HuH-7.5 (cell line): ENCODE data around the gene RGS17.
"Not testable (repeated sequence)": the region's sequence is repeated elsewhere in the genome, so short reads cannot be mapped to it uniquely, and the experiment has no call there.

Experiments
- DNase-seq: peaks from one replicate; pipeline ENCODE4 v3.0.0; 2011; ENCODE audit warnings: low spot score

The RGS17 gene

DNA sequence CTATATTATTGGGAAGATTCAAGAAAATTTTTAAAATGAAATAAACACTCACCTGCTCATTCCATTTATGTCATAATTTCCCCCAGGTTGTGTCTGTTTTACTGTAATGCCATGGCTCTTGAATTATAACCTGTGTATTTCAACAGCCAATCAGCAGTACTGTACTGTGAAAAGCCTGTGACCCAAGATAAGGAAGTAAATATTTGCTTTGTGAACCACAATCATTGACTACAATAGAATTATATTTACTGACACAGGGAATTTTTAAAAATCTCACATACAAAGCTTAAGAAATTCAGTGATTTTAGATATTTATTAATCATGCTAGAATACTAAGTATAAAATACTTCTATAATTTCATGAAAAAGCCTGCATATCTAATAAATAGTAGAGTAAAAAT, 6.0 kb downstream of the RGS17 start:
- DNase-seq, result no peak

DNA sequence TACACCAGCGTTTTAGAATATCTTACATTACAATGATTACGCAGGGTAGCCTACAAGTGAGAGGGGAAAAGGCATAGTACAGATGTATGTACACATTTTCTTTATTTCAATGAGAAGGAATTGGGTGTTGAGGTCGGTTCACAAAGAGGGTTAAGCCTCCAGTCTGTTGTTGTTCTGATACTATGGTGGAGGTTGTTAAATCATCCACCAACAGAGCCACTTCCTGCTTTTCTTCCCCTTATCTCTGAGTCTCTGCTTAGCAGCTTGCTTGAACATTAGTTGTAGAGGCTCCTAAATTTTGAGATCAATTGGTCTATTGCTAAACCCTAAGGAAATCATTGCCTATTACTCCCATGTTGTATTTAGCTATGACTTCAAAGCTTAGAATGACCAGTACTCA, 7.3 kb downstream of the RGS17 start:
- no peak for DNase-seq

DNA sequence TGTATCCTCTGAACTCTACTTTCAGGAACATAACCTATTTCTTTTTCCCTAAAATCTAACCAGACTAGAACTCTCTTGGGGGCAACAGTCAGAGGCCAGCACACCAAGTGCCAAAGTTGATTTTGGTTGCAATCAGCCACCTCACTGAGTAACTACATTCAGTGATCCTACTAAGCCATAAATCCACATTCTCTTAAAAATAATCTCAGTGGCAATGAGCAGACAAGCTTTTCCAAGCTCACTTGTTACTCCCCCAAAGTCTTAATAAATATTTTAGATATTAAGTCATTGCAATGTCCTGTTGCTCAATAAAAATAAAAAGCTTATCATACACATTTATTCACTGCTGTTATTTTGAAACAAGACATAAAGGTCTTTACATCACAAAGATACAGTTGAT, 9.8 kb downstream of the RGS17 start:
- no peak for DNase-seq

DNA sequence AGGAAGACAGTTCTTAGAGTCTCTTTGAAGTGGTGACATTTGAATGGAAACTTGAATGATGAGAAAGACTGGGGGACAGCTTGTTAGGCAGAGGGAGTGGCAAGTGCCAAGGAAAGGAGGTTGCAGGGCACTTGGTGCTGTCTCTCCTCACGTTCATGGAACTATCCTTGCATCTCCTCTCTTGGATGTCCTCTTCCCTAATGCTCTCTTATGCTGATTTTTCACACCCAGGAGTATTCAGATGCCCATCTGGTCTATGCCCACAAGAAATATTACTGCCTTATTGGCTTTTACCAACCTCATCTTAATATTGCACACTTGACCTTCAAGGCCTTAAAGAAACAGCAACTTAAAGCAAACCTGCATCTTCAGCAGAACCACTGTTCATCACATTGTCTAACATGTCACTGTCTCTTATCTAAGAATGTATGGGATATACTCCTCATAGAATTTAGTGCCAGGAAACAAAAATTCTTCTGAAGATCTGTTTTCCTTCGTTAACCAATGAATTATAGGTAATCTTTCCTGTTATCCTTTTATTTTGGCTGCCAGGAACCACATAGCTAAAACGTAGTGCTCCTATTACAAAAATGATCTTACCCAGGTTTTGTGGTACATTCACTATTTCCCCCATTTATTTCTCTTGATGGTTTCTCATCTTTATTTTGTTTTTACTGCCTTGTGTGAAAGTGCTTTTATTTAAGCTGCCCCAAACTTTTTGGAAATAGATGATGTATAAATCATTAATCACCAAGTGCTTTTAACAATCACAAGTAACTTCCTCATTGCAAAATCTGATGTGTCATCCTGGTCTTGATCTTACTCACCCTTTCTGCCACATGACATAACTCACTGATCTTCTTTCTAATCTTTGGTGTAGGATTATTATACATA, 12.8 kb downstream of the RGS17 start:
- no peak for DNase-seq

GRCh38 chr6:153111082-153111481, 20.0 kb downstream of the RGS17 start:
- DNase-seq, result not testable (repeated sequence)

GRCh38 chr6:153110612-153111011, 20.5 kb downstream of the RGS17 start:
- not testable (repeated sequence) for DNase-seq

DNA sequence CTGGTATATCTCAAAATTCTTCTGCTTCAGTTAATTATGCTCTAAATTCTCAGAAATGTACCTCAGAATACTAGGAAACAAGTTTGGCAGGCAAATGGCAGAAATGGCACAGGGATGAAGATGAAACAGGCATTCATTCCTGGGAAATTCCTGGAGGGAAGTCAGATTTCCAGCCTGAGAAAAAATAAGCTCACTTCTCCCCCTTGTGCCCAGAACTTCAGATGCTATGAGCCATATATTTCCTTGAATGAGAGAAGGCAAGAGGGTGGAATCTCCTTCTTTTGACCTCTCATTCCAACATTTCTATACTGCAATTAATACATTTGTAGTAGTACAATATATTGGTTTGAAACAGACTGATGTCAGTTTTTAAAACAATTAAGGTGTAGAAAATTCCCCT, 22.8 kb downstream of the RGS17 start:
- DNase-seq, result no peak

DNA sequence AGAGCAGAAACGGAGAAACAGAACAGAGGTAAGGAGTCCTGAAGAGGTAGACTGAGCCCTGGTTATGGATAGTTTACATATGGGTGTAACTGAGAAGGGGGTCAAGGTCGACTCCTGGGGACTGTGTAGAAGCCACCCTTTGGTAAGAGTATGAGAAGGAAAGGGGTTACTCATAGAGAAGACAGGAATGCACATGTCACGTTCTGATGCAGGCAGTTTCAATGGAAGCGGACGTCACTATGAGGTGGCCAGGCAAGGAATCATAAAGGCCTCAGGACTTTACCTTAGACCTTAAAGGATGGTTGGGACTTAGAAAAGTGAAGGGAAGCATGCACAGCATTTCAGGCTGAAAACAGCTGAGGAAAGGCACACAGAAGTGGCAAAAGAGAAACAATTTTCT, 25.1 kb downstream of the RGS17 start:
- no peak for DNase-seq

DNA sequence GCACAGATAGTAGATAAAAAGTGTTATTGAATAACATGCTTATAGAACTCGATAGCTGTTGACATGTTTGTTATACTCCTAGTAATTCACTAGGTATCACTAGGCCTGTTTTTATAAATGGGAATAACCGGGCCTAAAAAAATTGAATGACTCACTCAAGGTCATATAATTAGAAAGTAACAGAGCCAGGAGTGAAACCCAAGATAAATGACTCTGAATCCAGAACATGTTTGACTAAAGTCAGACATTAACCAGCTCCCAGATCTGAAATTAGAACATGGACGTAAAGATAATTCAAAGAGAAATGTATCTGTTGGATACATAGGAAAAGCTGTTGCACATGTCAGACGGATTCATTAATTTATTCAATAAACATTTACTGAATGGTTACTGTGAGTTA, 26.9 kb downstream of the RGS17 start:
- DNase-seq, result no peak

- no peak for DNase-seq
Measured at GRCh38 chr6:153103319-153103655, 27.8 kb downstream of the RGS17 start.

DNA sequence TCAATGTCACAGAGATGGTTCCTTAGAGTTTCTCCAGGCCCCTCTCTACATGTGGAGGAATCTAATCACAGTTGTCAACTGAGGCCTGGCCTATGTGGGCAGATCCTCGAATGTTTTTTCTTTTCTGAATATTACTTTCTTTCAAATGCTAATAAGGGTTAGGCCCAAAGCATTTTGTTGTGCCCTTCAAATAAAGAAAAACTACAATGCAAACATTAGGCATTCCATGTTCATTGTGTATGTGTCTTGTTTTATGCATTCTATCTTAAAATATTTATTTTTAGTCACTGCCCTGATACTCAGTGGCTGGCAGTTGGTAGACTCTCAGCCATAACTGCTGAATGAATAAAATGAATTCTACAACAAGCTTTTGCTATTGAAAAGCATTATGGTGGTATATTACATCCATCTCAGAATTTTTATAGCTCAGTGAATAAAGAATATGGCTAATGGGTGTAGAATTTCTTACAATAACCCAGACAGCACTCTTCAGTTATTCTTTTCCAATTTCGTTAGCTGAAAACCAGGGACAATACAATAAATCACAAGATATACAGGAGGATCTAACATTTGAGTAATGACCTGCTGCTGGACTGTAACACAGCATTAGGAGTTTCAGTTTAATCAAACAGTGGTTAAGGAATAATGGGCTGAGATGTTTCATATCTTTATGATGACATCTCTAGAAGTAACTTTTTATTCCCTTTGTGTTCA, 28.3 kb downstream of the RGS17 start:
- DNase-seq, result no peak

DNA sequence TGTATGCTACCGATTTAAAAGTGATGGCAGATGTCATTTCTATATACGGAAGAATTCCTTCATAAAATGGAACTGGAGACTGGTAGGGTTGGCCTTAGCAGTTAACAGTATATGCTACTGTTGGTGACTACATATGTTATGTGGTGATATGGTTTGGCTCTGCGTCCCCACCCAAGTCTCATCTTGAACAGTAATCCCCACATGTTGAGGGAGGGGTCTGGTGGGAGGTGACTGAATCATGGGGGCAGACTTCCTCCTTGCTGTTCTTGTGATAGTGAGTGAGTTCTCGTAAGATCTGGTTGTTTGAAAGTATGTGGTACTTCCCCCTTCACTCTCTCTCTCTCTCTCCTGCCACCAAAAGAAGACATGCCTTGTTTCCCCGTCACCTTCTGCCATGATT, 29.6 kb downstream of the RGS17 start:
- DNase-seq, result no peak

GRCh38 chr6:153099636-153100035, 31.4 kb downstream of the RGS17 start:
- DNase-seq, result no peak

- DNase-seq, result no peak
Measured at GRCh38 chr6:153096792-153097191, 34.3 kb downstream of the RGS17 start.

DNA sequence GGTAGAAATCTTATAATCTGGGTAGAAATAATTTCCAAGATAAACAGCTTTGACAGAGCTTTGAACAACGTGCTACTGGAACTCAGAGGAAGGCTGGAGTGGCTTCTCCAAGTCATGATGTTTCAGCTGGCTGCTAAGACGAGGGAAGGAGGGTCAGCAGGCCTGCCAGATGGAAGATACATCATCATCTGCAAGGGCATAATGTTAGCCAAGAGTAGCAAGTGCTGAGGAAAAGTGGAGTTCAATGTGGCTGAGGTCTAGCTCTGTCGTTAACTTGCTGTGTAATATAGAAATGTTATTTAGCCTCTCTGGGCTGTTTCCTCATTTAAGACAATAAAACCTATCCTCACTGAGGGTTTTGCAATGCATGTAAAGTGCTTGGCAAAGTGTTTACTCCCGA, 35.1 kb downstream of the RGS17 start:
- DNase-seq, result no peak

DNA sequence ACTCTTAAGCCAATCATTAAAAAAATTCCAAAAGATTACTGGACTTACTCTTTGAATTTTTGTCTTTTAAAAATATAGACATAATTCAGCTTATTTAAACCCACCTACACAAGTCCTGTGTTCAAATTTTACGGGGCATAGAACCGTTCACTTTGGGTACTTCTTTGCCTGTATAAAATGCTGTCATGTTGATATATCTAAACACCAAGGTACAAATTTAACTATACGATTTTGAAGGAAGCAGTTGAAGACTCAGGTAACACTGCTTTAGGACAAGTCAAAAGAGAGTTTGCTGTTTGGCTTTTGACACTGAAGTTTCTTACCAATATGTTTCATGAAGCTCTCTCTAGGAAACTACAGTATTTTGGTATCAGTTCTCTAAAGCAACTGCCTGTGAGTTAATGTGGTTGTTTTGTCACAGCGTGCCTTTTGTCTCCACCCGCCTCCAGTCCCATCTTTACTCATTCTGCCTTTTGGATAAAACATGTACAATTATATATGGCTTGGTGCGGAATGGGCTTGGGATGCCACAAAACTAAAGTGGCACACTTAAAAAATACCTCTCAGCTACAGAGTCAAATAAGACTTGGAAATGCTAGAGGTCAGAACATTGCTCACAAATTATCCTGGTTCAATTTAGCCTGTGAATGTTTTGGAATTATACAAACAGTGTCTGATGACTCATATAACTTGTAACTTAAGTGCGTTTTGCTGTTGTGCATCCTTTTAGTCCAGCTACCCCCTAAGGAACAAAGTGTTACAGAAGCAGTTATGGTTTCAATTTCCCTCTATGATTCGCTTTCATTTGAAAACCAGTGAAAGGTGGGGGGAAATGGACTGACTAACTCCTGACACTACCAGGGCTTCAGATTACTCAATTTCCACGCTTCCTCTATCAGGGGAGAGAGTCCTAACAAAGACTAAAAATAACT, 38.7 kb downstream of the RGS17 start:
- no peak for DNase-seq

- DNase-seq, result no peak
Measured at GRCh38 chr6:153090241-153090930, 40.7 kb downstream of the RGS17 start.

- DNase-seq, result no peak
Measured at GRCh38 chr6:153088796-153089195, 42.3 kb downstream of the RGS17 start.

DNA sequence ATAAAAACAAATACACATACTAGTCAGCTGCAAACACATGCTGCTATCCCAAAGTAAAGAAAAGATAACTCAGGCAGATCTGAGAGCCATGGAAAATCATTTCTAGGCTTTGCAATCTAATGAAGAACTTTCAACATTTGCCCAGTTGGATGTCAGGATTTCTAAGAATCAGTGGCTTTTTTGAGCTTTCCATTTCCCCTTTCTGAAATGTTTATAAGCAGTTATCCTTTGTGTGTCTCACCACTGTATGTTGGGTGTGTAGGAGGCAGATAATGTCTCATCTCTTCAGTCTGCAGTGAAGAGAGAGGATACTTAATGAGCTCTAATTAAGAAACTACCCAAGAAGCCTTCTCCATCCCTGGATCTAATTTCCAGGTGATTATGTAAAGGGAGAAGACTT, 43.6 kb downstream of the RGS17 start:
- DNase-seq, result no peak

DNA sequence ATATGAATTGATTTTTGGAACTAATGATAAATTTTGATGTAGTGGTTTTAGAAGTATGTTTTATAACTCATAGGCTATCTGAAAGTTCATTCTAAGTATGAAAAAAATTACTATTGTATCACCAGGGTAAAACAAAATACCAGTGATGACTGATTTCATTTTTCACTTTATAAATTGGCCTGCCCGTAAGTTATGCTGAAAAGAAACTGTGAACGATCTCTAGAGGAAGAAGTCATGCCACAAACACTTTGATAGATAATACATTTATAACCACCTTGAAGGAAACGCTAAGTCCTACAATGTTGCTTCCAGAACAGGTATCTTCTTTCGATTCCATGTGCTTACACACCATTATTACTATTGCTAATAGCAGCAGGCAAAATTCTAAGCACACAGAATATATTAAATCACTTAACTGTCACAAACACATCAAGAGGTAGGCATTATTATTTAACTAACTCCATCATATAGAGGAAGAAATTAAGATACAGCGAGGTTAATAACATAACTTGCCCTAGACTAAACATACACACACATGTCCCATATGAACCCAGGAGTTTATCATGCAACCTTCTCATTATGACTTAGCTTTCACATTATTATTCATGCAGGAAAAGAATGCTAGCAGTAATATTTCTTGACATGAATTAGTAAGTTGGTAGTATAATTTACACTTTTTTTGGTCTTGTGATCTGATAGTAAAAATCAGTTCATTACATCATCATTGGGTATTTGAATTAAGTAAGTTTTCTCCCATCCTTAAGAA, 44.7 kb downstream of the RGS17 start:
- no peak for DNase-seq

DNA sequence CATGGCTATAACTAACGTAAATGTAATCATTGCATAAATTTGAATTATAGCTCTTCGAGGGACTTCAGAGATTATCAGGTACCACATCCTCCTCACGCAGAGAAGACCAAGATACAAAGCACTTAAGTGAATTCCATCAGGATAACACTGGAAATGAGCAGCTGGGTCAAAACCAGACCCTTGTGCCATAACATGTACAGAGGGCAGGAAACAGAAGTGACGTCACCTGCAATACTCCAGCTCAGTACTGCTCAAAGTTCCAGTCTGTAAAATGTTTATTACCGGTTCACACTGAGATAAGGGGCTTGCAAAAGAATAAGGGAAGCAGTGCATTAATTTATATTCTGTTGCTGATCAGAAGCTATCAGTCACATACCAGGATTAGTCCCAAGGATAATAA, 45.8 kb downstream of the RGS17 start:
- no peak for DNase-seq
